Hindlimb muscle (tissue), 1 donor: ENCODE data around the gene ENO4. TPM values are rescaled to one million over a fixed set of nuclear protein-coding genes. Genes with fewer than 3 reads are reported as not detected.

Experiments used
- DNase-seq: peaks from one replicate; pipeline ENCODE4 v3.0.0-alpha.2; 2013
- polyA plus RNA-seq: library from polyadenylated mRNA; unstranded; fragments of 120-200 nt; gene quantifications from one replicate; pipeline ENCODE4 v1.2.1, GENCODE V29; 2013; ENCODE audit not compliant: insufficient read length

The ENO4 gene
- polyA plus RNA-seq, 1 donor: 0.19 TPM

GRCh38 chr10:116868722-116869121, 19.4 kb downstream of the ENO4 start:
- DNase-seq: no peak

- DNase-seq: no peak
Observed at GRCh38 chr10:116870949-116871348, 21.6 kb downstream of the ENO4 start.

- DNase-seq: no peak
Observed at GRCh38 chr10:116873134-116873533, 23.8 kb downstream of the ENO4 start.

GRCh38 chr10:116875897-116876296, 26.6 kb downstream of the ENO4 start:
- no peak for DNase-seq

DNA sequence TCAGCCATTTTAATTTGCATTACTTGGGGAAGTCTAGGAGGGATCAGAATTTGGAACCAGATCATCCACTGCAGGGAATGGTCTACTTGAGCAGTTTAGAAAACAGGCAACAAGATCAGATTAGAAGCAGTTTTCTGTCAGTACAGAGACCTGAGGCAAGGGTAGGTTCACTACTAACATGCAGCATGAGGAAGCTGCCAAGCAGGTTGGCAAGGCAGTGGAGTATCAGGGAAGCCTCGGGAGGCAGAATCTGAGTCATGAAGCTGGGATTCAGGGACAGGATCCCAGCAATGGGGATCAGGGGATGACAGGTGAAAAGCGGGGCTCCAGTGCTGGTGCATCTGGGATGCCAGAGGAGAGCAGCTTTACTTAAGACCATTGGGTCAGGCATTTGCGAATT, 28.1 kb downstream of the ENO4 start:
- DNase-seq: no peak

DNA sequence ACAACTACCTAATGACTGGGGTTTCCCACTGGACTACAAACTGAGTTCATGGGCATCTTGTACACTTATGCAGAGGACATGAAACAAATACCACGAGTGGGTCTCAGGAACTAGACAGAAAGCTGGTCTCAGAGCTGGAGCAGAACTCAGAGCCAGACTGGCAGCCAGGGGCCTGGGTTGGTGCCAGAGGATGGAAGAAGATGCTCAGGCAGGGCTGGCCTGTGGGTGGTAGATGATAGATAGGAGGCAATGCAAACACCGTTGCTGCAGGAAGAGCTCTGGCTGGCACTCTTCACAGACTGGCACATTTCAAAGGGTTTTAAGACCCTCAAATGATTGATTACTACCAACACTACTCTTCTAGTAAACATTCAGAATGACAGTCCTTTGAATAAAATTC, 28.8 kb downstream of the ENO4 start:
- no peak for DNase-seq

DNA sequence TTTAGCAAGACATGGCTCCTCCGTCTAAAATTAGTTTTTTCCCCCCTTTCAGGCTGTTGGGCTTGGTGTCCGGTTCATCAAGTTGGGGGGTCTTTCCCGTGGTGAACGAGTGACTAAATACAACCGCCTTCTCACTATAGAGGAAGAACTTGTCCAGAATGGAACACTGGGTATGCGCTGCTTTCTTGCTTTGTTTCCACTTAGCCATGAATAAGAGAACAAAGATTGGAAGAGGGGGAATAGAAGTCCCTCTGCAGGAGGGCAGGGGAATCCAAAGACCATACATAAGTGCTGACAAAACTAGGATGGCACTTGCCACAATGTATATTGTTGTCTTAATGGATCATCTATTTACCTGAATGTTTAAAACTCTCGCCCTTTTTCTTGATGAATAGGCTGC, 30.5 kb downstream of the ENO4 start:
- no peak for DNase-seq

DNA sequence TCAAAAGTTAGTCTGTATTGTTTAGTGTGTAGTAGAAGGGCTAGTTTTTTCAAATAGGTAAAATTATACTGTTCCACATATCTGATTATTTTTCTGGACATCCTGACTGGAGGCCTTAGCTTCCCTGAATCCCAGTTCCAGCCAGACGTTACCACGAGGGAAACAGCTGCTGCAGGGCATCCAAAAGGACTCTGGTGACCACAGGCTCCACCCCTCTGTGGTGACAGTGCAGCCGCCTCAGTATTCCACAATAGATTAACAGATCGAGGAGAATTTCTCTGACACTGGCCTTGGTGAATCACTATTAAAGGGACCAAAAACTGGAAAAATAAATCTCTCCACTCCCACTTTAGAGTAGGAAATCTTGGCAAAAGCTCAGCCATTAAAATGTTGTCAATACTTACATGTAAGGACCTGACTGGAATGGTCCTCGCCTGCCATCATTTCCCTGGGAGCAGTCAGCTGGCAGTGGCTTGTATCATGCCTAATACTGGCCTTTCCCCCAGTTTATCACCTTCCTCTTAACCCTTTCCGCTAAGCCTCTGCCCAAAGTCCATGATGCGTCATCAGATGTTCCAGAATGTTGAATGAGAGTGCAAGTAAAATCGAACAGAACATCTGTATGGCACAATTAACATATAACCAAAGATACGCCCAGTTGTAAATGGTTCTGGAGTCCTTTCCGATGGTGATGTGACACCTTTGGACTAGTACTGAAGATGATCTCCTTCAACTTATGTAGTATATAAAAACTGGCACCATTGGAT, 31.6 kb downstream of the ENO4 start:
- no peak for DNase-seq

DNA sequence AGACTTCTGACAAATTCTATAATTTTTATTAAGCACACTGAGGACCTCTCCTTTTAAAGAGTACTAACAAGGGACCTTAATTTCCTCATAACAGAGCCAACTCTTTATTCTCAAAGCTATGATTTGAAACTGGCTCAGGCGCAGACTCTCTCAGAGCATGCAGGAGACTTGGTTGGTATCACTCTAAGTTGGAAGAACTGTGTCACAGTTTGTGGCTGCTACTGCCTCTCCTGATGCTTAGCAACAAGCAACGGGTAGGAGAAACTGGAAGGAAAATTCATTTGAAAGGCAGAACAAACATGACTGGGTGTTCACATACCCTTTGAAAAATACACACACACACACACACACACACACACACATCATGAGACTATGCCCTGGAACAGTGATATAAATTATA, 33.3 kb downstream of the ENO4 start:
- DNase-seq: no peak

DNA sequence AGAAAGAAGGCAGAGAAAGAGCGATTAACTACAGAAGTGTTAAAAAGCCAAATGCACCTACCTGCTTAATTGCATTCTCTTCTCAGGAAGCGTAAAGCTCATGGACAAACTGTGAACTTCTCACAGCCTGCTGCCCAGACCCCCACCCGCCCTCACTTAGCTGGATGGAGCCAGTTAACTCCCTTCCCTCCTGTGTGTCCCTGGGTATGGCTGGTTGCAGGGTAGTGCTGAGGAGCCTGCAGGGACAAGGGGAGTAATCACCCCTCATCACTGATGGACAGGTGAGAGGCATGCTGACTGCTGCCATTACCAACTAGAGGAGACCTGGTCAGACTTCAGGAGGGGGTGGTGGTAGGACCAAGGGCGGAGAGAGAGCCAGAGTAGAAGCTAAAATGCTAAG, 37.5 kb downstream of the ENO4 start:
- DNase-seq: no peak

DNA sequence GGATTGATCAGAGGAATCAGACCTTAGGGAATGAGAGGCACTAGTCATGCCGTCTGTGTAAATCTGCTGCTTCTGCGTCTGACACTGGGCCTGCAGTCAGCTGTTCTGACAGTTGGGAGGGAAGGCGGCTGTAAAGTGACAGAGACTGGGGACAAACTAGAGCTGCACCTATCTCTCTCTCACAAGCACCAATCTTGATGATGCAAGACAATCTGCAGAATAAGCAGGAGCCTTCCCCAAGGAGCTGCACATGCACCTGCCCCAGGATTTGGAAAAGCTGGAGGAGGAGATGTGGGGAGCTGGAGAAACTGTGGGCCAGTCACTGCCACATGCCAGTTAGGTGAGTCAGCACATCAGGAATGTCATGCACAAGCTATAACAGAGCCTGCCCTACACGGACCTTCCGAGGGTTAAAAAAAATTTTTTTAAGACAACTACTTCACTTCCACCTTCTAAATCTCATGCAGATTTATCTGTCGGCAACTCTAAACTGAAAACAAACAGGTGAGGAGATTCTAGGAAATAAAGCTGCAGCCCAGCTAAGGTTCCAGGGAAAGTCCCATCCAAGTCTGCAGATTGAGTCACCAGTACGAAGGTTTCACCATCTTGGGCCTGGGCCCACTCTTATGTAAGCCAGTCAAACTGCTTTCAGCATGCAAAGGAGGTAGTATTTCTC, 39.2 kb downstream of the ENO4 start:
- DNase-seq: no peak

DNA sequence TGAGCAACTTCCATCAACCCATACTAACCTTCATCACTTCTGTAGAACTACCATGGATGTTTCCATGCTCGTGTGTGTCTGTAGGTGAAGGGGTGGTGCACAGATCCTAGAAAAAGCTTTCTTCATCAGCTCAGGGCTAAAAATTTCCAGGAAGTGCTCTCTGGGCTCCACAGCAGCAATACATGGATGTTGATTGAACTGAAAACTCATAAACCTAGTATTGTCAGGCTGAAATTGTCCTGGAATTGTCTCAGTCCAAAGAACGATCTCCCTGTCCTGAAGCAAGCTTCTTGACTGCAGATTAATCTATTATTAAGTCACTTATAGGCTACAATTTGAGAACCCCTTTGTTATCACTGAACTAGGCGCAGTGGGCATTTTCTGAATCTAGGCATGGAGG, 39.8 kb downstream of the ENO4 start:
- no peak for DNase-seq

- DNase-seq: peak; percentile 77
Observed at GRCh38 chr10:116891208-116891607, 41.9 kb downstream of the ENO4 start.

DNA sequence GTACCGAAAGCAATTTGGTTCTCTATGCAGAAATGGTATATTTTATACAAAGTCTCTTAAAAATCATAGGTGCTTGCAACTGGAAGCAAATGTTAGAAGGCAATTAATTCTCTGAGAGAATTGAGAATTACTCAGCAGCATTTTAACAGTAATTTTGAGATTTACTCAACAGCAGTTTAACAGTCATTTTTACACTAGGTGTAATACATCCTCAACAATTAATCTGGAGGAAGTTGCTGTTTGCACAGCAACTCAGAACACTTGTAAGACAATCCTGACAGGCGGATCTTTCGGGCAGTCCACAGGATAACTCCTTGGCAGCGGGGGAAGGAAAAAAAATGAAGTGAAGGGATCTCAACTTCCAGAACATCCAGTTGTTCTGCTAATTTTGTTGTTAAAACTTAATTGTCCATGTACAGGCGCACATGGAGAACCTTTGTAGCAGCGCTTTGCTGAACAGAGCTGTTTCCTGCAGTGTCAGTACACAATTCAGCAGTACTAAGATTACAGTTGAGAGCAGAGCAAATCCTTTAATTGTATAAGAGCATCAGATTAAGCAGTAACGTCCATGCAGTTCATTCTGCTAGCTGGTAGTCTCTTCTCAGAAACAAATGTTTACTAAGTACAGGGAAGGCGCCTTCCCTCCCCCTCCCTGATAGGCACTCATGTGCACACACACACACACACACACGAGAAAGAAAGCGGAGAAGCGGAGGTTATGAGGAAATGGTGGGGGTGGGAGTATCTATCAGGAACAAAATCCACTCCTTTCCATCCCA, 43.8 kb downstream of the ENO4 start:
- DNase-seq: no peak

- DNase-seq: no peak
Observed at GRCh38 chr10:116893686-116894037, 44.4 kb downstream of the ENO4 start.

GRCh38 chr10:116899626-116900025, 50.3 kb downstream of the ENO4 start:
- no peak for DNase-seq

GRCh38 chr10:116905845-116906210, 56.5 kb downstream of the ENO4 start:
- DNase-seq: no peak

GRCh38 chr10:116907245-116907987, 58.1 kb downstream of the ENO4 start:
- DNase-seq: no peak

DNA sequence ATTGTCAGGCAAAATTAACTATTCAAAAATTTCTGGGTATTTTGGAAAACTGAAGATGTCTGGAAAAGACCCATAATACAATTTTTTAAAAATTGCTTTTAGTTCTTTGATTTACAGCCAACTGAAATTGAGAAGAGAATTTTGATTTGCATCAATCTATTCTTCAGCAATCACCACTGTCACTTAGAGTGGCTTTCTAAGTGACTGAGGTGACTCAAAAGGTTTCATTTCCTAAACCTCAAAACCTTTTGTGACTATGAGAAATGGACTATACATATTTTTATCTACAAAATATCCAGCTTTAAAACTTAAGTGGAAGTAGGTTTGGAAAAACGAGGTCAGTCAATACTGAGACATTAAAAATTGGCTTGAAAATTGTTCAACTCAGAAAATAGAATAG, 60.0 kb downstream of the ENO4 start:
- no peak for DNase-seq

DNA sequence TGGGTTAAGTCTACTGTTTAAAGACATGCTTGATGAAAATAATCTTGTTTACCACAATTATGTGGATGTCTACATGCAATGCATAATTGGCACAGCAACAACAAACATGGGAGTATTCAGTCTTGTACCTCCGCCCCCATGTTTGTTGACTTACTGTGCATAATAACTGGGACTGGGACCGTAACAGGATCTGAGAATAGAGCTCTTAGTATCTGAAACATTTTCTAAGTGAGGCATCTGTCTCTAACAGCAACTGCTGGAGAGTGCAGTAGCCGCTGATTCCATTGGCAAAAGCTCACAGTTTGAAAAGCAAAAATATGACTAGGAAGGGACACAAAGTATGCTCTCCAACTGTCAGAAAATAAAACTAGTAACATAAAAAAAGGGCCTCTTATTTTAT, 61.6 kb downstream of the ENO4 start:
- DNase-seq: no peak

- no peak for DNase-seq
Observed at GRCh38 chr10:116912162-116912561, 62.9 kb downstream of the ENO4 start.

GRCh38 chr10:116913695-116914094, 64.4 kb downstream of the ENO4 start:
- no peak for DNase-seq

- DNase-seq: no peak
Observed at GRCh38 chr10:116915340-116915739, 66.0 kb downstream of the ENO4 start.
